ENCODE results near the gene CLTA.
"Not testable (repeated sequence)": the region's sequence is repeated elsewhere in the genome, so short reads cannot be mapped to it uniquely, and the experiment has no call there.

CLTA gene

GRCh38 chr9:36189976-36190375 lies 745 bp upstream of the CLTA start:
- DNase-seq (ENCODE audit: low read depth) = no peak

- DNase-seq (ENCODE audit: low read depth) = peak; percentile 20
Observed at GRCh38 chr9:36191290-36191645, 547 bp downstream of the CLTA start.

- DNase-seq (ENCODE audit: low read depth) = no peak
Observed at GRCh38 chr9:36191686-36192085, 965 bp downstream of the CLTA start.

- DNase-seq (ENCODE audit: low read depth) = no peak
Observed at GRCh38 chr9:36192196-36192595, 1.5 kb downstream of the CLTA start.

- no peak for DNase-seq (ENCODE audit: low read depth)
Observed at GRCh38 chr9:36193023-36193422, 2.3 kb downstream of the CLTA start.

- no peak for DNase-seq (ENCODE audit: low read depth)
Observed at GRCh38 chr9:36194326-36195000, 3.7 kb downstream of the CLTA start.

GRCh38 chr9:36204906-36205547 lies 14.3 kb downstream of the CLTA start:
- no peak for DNase-seq (ENCODE audit: low read depth)

GRCh38 chr9:36207016-36207415 lies 16.3 kb downstream of the CLTA start:
- DNase-seq (ENCODE audit: low read depth) = no peak

- no peak for DNase-seq (ENCODE audit: low read depth)
Observed at GRCh38 chr9:36207546-36208012, 16.9 kb downstream of the CLTA start.

GRCh38 chr9:36208521-36209253 lies 18.0 kb downstream of the CLTA start:
- no peak for DNase-seq (ENCODE audit: low read depth)

GRCh38 chr9:36210722-36211121 lies 20.0 kb downstream of the CLTA start:
- no peak for DNase-seq (ENCODE audit: low read depth)

- DNase-seq (ENCODE audit: low read depth) = no peak
Observed at GRCh38 chr9:36211510-36211909, 20.8 kb downstream of the CLTA start.

GRCh38 chr9:36213387-36213786 lies 22.7 kb downstream of the CLTA start:
- DNase-seq (ENCODE audit: low read depth) = no peak

GRCh38 chr9:36213989-36214388 lies 23.3 kb downstream of the CLTA start:
- no peak for DNase-seq (ENCODE audit: low read depth)

- DNase-seq (ENCODE audit: low read depth) = no peak
Observed at GRCh38 chr9:36214571-36214970, 23.9 kb downstream of the CLTA start.

GRCh38 chr9:36217256-36217968 lies 26.7 kb downstream of the CLTA start:
- no peak for DNase-seq (ENCODE audit: low read depth)

GRCh38 chr9:36218011-36218410 lies 27.3 kb downstream of the CLTA start:
- no peak for DNase-seq (ENCODE audit: low read depth)

GRCh38 chr9:36218411-36218901 lies 27.7 kb downstream of the CLTA start:
- no peak for DNase-seq (ENCODE audit: low read depth)

- no peak for DNase-seq (ENCODE audit: low read depth)
Observed at GRCh38 chr9:36221667-36222066, 30.9 kb downstream of the CLTA start.

GRCh38 chr9:36222449-36222848 lies 31.7 kb downstream of the CLTA start:
- DNase-seq (ENCODE audit: low read depth) = no peak

- no peak for DNase-seq (ENCODE audit: low read depth)
Observed at GRCh38 chr9:36237230-36237629, 46.5 kb downstream of the CLTA start.

GRCh38 chr9:36239205-36239604 lies 48.5 kb downstream of the CLTA start:
- not testable (repeated sequence) for DNase-seq (ENCODE audit: low read depth)
